ENCODE data around the gene NOC3L.
"Not testable (repeated sequence)": the region's sequence is repeated elsewhere in the genome, so short reads cannot be mapped to it uniquely, and the experiment has no call there.

The NOC3L gene, protein sequence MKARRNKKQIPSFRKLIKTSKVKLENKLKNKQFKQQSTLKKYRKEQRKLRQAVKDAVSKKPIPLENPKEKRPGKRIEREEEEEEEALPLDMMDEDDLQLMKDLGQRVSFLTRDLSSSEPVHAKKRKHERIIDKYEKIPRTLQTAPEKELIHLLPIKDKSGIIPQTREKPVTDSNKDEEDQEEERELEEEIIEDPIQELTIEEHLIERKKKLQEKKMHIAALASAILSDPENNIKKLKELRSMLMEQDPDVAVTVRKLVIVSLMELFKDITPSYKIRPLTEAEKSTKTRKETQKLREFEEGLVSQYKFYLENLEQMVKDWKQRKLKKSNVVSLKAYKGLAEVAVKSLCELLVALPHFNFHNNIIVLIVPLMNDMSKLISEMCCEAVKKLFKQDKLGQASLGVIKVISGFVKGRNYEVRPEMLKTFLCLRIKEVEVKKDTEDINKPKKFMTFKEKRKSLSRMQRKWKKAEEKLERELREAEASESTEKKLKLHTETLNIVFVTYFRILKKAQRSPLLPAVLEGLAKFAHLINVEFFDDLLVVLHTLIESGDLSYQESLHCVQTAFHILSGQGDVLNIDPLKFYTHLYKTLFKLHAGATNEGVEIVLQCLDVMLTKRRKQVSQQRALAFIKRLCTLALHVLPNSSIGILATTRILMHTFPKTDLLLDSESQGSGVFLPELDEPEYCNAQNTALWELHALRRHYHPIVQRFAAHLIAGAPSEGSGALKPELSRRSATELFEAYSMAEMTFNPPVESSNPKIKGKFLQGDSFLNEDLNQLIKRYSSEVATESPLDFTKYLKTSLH

DNA sequence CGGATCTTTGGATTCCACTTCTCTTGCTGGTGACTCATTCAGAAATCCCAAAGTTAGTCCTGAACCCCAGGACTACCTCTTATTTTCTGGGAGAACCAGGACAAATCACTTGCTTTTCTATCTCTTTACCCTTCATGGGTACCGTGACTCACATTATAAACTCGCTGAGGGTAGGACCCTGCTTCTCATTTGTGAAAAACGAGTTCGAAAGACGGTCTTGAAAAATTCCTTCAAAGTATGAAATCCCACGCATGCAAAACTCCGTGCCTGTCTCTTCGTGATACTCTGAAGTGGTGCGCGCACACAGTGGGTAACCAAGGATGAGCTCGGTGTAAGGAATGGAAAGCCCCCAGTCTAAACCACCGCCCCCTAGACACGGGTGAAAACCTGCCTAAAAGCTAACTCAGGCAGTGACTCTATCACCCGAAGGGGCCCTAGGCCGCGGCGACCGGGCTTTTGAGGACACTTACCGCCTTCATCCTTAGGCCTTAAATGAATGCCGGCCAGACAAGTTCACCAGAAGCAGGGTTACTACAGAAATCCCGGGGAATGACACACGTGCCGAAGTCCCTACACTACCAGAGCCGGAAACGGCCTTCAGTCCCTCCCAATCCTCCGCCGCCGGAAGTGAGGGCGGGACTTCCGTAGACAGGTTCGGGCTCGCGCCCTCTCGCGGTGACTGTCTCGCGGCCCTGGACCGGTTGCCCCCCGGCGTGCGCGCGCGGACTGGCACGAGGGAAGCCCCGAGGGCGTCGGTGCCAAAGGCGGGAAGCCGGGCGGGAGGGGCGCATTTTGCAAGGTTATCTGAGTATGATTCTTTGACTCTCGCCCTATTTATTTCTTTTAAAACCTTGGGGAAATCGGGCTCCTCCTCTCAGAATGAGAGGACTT is at the start of gene NOC3L:
NOC3L (minus strand) TSS at position 580 of the 891 bp plus-strand sequence; CDS start at position 479, 101 bp downstream.
- peak; percentile 98 for DNase-seq

DNA sequence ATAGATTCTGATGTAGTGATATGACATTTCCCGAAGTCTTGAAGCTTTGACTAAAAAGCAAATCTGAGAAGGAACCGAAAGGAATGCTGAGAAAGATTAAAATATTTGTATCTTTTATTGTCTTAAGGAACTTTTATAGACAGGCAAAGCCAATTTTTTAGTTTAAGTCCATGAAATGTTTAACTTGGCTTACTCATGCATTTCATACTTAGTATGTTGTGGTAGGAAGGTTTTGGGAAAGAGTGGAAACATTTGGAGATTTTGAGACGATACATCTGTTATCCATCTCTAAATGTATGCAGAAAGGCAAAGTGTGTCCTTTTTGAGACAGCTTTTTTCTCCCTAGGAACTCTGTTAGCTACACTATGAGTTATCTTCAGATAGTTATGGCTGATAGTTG is 49.7 kb upstream of the NOC3L start:
- DNase-seq: no peak

DNA sequence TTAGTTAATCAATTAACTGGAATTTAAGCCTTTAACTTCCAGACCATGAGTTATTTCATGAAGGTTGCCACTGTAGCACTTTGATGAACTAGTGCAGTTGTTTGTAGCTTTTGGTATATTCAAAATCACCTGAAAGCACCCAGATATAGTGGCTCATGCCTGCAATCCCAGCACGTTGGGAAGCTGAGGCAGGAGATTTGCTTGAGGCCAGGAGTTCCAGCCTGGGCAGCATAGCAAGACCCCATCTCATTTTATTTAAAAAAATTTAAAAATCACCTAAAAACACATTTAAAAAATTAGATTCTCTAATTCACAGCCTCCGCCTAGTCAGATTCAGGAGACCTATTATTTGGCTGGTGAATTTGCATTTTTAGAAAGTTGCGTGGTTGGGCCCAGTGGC is 48.6 kb upstream of the NOC3L start:
- DNase-seq: no peak

DNA sequence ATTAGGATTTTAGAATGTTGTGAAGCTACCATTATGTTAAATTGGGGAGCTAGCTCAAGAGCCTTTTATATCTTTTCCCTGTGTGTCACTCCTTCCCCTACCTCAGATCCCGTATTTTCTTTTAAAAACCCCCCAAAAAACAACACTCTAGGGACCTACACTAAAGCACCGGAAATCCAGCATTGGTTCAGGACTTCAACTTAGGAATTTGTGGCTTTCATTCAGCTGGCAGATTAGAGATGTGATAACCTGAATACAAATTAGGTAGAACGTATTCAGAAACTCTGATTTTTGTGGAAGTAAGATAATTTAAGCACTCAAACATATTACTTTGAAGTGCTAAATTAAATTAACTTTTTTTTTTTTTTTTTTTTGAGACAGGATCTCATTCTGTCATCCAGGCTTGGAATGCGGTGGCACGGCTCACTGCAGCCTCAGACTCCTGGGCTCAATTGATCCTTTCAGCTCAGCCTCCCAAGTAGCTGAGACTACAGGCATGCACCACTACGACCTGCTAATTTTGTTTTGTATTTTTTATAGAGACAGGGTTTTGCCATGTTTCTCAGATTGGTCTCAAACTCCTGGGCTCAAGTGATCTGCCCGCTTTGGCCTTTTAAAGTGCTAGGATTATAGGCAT is 46.4 kb upstream of the NOC3L start:
- DNase-seq: no peak

DNA sequence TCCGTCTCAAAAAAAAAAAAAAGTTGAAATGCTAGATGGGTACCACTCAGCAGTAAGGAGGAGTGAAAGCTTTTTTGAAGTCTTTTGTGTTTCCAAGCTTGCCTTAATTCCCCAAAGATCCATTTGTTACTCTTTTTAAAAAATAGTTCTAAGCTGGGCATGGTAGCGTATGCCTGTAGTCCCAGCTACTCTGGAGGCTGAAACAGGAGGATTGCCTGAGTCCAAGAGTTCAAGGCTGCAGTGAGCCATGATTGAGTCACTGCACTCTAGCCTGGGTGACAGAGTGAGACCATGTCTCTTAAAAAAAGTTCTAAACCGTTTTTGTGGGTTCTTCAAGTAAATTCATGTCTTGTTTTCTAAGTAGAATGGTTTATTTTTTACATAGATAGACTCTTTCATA is 44.9 kb upstream of the NOC3L start:
- no peak for DNase-seq

DNA sequence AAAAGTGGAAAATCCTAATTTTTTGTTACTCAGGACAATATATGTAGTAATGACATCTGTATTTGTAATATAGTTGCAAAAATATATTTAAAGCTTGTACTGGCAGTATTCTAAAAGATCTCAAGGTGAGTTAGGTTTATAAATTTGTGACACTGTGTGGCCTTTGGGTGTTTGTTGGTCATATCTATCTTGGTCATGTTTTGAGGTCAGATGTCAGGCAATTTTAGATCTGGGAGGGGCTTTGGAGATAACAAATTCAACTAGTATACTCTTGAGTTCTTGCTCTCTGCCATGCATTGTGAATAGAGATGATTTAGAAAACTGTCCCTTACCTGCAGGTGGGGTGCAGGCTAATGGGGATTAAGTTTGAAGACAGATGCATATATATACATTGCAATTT is 42.7 kb upstream of the NOC3L start:
- DNase-seq: no peak

DNA sequence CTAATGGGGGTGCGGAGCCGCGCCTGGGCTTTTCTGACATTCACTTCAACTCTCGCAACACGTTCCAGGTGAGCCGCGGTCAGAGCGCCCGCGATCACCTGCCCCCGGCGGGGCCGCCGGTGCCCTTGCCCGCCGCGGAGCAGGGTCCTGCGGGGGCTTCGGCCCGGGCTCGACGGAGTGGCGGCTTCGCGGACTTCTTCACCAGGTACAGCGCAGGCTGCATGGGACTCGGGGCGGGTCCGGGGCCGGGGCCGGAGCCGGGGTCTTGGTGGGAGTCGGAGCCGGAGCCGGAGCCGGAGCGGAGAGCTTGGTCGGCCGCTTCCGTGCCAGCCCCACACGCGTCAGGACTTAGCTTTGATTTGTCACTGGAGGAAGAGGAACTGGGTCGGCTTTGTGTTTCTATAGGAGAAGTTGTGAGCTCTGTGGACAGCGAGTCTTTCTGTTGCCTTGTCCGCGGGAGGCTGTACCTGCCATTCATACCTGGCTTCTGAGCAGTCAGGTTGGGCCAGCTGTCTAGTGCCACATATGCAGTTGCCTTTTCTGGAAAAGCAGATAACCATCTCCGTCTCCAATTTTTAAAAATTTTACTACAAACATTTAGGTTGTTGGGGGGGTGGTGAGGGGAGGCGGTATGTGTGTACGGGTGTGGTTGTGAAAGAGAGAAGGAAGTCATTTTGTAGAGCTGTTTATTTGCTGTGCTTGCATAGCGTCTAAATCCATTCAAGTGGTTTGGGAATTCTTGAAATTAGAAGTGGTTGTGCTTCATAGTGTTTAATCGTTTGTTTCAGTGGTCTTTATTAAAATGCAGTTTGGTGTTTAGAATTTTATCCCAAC is 40.9 kb upstream of the NOC3L start:
- peak; percentile 87 for DNase-seq

DNA sequence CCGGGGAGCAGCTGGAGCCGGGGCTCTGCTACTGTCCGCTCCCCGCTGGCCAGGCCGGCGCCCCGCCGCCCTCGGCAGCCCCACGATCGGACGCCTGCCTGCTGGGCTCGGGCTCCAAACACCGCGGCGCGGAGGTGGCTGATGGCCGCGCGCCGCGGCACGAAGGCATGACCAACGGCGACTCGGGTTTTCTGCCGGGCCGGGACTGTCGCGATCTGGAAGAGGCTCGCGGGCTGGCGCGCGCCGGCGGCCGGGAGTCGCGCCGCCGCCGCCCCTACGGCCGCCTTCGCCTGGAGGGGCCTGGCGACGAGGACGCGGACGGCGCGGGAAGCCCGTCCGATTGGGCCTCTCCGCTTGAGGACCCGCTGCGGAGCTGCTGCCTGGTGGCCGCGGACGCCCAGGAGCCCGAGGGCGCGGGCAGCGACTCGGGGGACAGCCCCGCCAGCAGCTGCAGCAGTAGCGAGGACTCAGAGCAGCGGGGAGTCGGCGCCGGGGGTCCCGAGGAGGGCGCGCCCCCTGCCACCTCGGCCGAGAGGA is 40.2 kb upstream of the NOC3L start:
- DNase-seq: peak; percentile 87

DNA sequence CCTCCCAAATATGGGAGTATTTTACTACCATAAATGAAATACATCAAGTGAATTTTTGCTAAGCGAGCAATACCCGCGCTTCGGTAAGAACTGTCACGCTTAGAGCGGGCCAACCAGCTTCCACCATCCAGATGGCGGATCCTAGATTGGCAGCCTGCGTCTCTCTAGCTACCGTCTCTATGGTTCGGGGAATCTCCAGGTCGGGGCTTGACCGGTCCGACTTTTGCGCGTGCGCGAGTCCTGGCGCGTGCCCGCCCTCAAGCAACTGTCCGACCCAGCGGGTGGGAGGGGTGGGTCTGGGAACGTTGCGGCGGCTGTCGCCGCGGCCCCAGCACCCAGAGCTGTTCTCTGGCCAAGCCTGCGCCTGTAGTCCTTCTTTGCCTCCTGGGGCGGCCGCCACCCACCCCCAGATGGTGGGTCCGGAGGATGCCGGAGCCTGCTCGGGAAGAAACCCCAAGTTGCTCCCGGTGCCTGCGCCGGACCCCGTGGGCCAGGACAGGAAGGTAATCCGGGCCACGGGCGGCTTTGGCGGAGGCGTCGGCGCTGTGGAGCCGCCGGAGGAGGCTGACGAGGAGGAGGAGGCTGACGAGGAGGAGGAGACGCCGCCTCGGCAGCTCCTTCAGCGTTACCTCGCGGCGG is 39.6 kb upstream of the NOC3L start, which contains the start of gene TBC1D12:
TBC1D12 (plus strand) TSS at position 338 of the 639 bp plus-strand sequence; CDS start at position 411, 73 bp downstream.
- peak; percentile 99 for DNase-seq

DNA sequence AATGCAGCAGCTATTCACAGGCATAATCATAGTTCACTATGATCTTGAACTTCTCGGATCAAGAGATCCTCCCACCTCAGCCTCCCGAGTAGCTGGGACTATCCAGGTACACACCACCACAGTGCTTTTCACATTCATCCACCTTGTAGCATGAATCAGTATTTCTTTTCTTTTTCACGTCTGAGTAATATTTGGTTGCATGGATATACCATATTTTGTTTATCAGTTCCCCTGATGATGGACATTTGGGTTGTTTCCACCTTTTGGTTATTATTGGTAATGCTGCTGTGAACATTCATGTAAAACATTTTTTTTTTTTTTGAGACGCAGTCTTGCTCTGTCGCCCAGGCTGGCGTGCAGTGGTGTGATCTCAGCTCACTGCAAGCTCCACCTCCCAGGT is 36.0 kb upstream of the NOC3L start:
- DNase-seq: no peak

DNA sequence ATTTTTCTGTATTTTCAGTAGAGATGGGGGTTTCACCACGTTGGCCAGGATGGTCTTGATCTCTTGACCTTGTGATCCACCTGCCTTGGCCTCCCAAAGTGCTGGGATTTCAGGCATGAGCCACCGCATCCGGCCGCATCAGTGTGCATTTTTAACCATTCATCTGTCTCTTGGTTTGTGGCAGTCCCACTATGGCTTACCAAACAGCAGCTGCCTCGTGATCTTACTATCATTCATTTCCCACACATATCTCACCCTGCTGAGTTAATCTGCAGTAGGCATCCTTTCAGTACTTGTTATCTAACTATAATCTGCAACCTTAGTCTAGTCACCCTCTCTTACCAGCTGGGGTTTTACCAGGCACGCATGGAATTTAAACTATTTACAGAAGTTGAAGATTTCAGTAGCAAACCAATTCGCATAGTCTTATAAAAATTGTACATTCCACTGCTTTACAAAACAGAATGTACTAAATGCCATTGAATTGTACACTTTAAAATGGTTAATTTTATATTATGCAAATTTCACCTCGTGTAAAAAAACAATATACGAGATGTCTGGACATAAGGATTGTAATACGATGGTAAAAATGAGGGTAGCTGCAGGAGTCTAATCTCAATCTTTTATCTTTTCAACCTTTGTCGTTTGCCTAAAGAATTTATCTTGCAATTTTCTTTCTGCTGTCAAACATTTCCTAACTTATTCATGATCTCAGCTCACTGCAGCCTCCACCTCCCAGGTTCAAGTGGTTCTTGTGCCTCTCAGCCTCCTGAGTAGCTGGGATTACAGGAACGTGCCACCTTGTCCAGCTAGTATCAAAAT is 35.0 kb upstream of the NOC3L start:
- DNase-seq: no peak

DNA sequence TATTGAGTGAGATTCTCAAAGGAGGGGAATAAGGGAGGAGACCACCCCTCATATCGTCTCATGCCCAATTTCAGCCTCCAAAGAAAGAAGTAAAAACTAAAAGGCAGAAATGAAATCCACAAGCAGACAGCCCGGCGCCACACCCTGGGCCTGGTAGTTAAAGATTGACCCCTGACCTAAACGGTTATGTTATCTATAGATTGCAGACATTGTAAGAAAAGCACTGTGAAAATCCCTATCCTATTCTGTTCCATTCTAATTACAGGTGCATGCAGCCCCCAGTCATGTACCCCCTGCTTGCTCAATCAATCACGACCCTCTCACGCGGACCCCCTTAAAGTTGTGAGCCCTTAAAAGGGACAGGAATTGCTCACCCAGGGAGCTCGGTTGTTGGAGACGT is 29.4 kb upstream of the NOC3L start:
- not testable (repeated sequence) for DNase-seq

DNA sequence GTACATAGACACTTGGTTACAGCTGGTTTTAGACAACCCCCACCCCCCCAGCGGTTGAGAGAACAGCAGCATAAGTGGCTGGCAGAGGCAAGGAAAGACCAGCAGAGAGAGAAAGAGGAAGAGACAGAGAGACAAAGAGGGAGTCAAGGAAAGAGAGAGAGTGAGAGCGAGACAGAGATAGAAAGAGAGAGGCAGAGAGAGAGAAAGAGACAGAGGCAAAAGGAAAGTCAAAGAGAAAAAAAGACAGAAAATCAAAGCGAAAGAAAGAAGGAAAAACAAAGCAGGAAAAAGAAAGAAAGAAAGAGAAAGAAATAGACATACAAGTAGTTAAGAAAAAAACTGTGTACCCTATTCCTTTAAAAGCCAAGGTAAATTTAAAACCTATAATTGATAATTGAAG is 23.0 kb upstream of the NOC3L start:
- DNase-seq: not testable (repeated sequence)

DNA sequence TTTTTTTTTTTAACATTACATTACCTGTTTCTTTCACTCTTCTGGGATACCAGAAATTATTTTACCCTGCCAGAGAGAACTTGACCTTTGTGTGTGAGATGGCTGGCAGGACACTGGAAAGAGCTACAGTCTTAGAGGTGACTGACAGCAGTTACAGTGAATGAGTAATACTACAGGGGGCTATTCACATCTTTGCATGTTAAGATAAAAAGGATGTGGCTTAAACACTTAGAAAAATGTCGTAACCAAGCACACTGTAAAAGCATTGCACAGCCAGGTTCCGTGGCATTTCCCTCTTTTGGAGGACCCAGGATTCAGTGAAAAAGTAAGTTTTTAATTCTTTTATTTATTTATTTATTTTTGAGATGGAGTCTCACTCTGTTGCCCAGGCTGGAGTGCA is 20.8 kb upstream of the NOC3L start:
- DNase-seq: no peak

DNA sequence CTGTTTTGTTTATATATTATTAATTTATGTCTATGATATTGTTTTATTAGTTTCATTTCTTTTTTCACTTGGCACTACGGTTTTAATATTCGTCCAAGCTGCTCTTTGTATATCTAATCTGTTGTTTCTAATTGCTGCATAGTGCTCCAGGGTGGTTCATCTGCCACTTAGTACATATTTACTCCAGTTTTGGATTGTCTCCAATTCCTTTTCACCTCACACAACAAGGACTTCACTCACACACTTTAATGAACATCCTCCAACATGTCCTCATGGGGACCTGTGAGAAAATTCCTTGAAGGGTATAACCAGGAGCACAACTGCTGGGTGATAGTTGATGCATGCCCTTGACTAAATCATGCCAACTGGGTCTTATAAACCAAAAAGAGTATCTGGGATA is 14.1 kb upstream of the NOC3L start:
- no peak for DNase-seq

DNA sequence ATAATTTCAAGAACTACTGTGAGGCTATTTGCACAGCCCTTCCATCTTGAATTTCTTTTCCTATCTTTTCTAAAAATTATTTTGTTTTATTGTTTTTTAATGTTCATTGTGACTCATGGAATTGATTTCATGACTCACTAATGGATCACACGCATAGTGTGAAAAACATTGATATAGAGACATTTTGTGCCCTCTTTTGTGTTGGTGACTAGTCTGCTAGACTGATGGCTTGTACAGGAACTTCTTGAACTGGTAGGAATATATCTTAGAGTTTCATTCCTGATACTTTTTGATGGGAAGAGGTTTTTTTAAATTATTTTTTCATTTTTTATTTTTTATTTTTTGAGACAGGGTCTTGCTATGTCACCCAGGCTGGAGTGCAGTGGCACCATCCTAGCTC is 12.6 kb upstream of the NOC3L start:
- DNase-seq: no peak

DNA sequence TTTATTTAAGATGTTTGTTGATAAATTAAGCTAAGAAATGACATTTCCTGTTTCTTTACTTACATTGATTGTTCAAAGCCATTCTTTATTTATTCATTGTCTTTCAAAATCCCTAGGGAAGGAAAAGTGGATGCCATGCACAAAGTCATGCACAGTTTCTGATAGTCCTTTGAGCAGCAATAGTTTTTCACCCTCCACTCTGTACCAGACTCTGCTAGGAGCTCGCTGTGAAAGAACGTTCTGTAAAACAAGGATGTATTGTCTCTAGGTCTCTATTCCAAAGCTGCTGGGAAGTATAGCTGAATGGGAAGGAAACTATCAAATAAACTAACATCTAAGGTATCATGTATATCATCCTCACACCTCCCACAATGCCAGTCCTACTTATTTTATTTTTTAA is 7.8 kb upstream of the NOC3L start:
- DNase-seq: no peak

DNA sequence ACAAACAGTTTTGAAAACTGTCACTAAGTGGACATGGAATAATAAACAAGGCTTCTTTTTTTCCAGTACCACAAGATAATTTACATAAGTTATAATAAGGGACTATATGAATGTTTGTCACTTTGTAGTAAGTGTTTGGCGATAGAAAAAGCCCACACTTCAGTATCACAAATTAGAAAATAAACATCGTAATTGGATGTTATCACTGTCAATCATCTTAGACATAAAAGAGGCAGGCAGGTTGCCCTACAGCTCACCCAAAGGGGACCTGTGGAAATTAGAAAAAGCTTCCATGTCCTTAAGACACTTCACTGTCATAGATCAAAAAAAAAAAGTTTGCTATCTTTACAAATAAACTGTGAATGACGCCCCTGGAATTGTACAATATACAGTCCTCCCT is 3.6 kb upstream of the NOC3L start:
- no peak for DNase-seq

DNA sequence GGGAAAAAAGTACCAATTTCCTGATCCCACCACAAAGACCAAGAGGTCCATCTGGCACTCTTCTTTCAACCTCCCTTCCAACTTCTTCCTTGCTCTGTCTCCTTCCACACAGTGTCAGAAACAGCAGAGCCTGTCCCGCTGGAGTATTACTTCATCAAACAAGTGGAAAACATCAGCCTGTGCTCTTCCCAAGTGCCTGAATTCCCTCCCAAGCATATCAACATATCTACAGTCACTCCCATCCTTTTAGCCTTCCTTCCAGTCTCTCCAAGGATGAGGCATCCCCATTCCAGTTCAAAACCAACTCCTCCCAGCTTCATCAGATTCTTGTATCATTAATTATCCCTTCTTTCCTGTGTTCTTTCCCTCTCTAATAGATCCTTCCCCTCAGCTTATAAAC is 1.7 kb upstream of the NOC3L start:
- no peak for DNase-seq

DNA sequence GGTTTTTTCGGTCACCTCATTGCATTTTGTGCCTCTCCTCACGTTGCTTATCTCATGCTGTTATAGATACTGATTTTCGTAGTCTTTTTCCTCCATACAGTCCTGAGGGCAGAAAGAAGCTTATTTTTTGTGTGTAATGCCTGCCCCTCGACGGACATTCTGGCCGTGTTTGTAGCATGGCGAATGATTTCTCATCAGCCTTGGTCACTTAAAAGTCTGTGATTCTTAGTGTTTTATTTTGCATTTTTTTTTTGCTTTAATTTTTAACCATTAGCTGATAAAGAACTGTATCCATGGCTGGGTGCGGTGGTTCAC is 469 bp upstream of the NOC3L start:
- DNase-seq: no peak

Measured in DMS53 (cell line).